Urinary bladder (tissue), 4 donors: ENCODE data around the gene NTNG1. TPM values are rescaled to one million over a fixed set of nuclear protein-coding genes. Genes with fewer than 3 reads are reported as not detected.

Source experiments
- DNase-seq: peaks from one replicate; pipeline ENCODE4 v3.0.0-alpha.2; 2015; ENCODE audit errors: extremely low spot score
- H3K27ac ChIP-seq: one replicate; pipeline ENCODE4 v1.5.1; 2013; ENCODE audit warnings: low read depth, mild to moderate bottlenecking, moderate library complexity
- H3K36me3 ChIP-seq: one replicate; pipeline ENCODE4 v1.6.1; 2013; ENCODE audit warnings: mild to moderate bottlenecking, moderate library complexity; ENCODE audit not compliant: insufficient read depth
- H3K4me1 ChIP-seq: one replicate; pipeline ENCODE4 v1.6.1; 2013; ENCODE audit warnings: mild to moderate bottlenecking, moderate library complexity; ENCODE audit not compliant: insufficient read depth
- H3K4me3 ChIP-seq: one replicate; pipeline ENCODE4 v1.5.1; 2013; ENCODE audit warnings: low read depth, low read length
- WGBS: extraction: QIAGEN DNeasy Blood & Tissue Kit; methylation state at CpG from one replicate; pipeline ENCODE4 v1.1.7; 2013; 5-methylcytosine and 5-hydroxymethylcytosine counted together
- polyA plus RNA-seq: library from polyadenylated mRNA; stranded (reverse); fragments of 200-250 nt; gene quantifications from one replicate; pipeline ENCODE4 v1.2.3, GENCODE V29; 2013
- small RNA-seq: library from RNA; depleted of rRNA; stranded (forward); fragments of <200 nt; gene quantifications from one replicate; pipeline ENCODE3, GENCODE V24; 2014
- total RNA-seq: library from RNA; depleted of rRNA; stranded (reverse); fragments of >200 nt; gene quantifications from one replicate; pipeline ENCODE4 v1.2.3, GENCODE V29; 2014
- donor health status: healthy with polysubstance abuse.
- donor health status: healthy.

The NTNG1 gene
- total and polyA plus RNA-seq, 2 donors = 12.1 to 24.4 TPM

DNA sequence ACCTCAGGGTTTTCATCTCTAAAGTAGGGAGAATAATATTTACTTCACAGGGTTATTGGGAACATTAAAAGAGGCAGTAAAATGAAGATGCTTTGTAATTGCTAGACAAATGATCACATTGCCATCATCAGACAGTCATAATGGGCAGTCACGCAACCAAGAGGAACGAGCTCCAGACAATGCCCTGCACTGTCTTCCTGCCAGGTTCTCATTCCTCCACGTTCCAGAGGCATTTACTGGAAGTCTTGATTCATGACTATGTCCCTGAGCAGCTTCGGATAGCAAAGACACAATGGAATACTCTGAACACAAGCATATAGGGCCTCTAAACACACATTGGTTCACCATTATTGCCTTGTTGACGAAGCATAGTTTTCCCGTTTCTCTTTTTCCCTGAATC, 389.7 kb downstream of the NTNG1 start:
- no peak overlapping the region for H3K27ac ChIP-seq
- H3K36me3 ChIP-seq = no peaks in the 10 kb centered on the region
- no peaks in the 10 kb centered on the region for H3K4me1 ChIP-seq
- no peak overlapping the region for H3K4me3 ChIP-seq
- DNase-seq = no peak
- 39% methylated on average over 6 of the region's 6 CpGs for WGBS

DNA sequence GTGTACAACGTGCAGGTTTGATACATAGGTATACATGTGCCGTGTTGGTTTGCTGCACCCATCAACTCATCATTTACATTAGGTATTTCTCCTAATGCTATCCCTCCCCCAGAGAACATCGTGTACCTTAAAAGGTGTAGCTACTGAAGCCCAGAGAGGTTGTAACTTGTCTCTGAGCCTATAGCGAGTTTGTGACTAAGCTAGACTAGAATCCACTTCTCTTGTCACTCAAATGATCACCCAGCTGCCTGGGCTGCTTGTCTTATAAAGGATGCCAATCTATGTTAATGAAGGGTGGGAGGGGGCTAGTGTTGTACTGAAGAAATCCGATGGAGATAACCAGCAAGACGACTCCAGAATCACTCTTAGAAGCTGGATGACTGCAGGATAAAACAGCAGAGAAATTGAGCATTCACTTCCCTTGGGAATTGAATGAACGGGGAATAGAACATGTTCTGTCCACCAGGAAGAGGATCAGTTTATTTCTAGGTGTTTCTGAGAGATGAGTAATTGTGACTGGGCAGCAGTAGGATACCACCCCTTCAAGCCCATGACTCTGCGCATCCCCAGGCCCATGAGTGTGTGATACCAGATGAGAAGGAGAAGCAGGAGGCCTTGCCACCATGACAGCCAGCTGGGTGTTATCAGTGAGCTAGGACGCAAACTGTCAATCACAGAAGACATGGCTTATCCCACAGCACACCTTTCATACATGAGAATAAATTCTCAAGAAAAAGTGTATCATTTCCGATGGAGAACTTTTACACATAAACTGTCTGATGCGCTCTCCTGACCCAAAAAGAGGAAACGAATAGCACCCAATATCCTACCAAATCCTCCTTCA, 390.4 kb downstream of the NTNG1 start:
- 85% methylated on average over 12 of the region's 12 CpGs for WGBS
- DNase-seq = no peak
- Histone ChIP-seq H3K27ac (no peak overlapping the region), H3K4me1 (no peaks in the 10 kb centered on the region), H3K36me3 (no peaks in the 10 kb centered on the region), H3K4me3 (no peak overlapping the region)

DNA sequence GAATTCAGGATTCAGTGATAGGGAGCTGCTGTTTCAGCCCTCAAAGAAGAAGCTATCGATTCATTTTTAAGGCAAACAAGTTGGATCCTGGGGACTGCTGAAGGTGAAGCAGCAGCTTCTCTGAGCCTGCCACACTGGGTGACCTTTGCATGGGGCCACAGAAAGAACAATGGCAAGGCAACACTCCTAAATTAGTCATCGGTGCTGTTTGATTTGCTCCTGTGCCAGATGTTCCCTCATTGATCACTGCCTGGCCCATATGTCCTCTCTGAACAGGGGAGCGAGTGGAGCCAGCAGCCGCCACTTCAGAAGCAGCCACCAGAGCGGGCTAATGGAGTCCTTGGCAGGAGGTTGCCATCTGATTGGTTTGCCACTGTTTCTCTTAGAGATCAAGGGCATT, 391.5 kb downstream of the NTNG1 start:
- WGBS = 83% methylated on average over 5 of the region's 5 CpGs
- no peaks in the 10 kb centered on the region for H3K4me1 ChIP-seq
- H3K36me3 ChIP-seq = no peaks in the 10 kb centered on the region
- no peak overlapping the region for H3K4me3 ChIP-seq
- no peak overlapping the region for H3K27ac ChIP-seq
- DNase-seq = no peak

Small RNA genes lying within 50 kb of the gene (small RNA-seq; reads per million reads assigned to genes)
- gene AC114491.1 = 0.15 reads per million

Other genes starting within 250 kb of the NTNG1 start
- 19.6 TPM for gene PRMT6, start 84.4 kb upstream of the NTNG1 start, total RNA-seq
- gene PRMT6, start 84.4 kb upstream of the NTNG1 start, polyA plus RNA-seq = 19.0 TPM